ENCODE measurements around the gene IMMP2L.

DNA sequence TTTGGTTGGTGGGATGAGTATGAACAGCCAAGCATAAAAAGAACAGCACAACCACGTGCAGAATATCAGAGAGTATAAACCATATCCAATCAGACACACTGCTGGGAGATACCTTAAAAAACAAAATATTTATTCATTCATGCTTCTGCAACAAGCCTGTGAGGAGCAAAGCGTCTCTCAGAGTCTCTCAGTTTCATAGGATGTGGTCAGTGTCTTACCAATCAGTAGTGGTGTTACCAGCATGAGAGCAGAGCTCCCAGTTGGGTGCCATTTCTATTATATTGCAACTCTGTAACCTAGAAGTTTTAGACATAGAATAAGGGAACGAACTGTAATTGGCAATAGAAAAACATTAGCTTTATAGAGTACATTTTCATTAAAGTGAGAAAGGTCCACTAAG lies 917.2 kb downstream of the IMMP2L start:
- TF ChIP-seq CTCF (IDR thresholded peaks at IDR 0.05) (no peak), EZH2 (IDR thresholded peaks at IDR 0.05) (no peak), EZH2phosphoT487 (IDR thresholded peaks at IDR 0.05) (no peak)
